Forelimb muscle (tissue), 1 donor: ENCODE results near the gene ZBTB18. TPM values are rescaled to one million over a fixed set of nuclear protein-coding genes. Genes with fewer than 3 reads are reported as not detected.

ENCODE experiments used
- DNase-seq: peaks from one replicate; pipeline ENCODE4 v3.0.0-alpha.2; 2013; ENCODE audit warnings: low read depth
- polyA plus RNA-seq: library from polyadenylated mRNA; unstranded; fragments of 120-200 nt; gene quantifications from one replicate; pipeline ENCODE4 v1.2.1, GENCODE V29; 2013; ENCODE audit not compliant: insufficient read length

Gene ZBTB18
- polyA plus RNA-seq, 1 donor = 92.2 TPM

- no peak for DNase-seq
Measured at GRCh38 chr1:244088161-244088560, 37.1 kb downstream of the ZBTB18 start.

- no peak for DNase-seq
Measured at GRCh38 chr1:244089561-244089960, 38.5 kb downstream of the ZBTB18 start.

GRCh38 chr1:244090645-244091044 is 39.6 kb downstream of the ZBTB18 start:
- no peak for DNase-seq

GRCh38 chr1:244092293-244092963 is 41.3 kb downstream of the ZBTB18 start:
- no peak for DNase-seq

GRCh38 chr1:244092964-244093638 is 42.0 kb downstream of the ZBTB18 start:
- no peak for DNase-seq

GRCh38 chr1:244094880-244095528 is 43.9 kb downstream of the ZBTB18 start:
- DNase-seq = no peak

GRCh38 chr1:244095529-244095911 is 44.4 kb downstream of the ZBTB18 start:
- DNase-seq = no peak

GRCh38 chr1:244096066-244096610 is 45.1 kb downstream of the ZBTB18 start:
- no peak for DNase-seq

- no peak for DNase-seq
Measured at GRCh38 chr1:244096691-244097090, 45.6 kb downstream of the ZBTB18 start.

GRCh38 chr1:244097523-244098405 is 46.7 kb downstream of the ZBTB18 start:
- no peak for DNase-seq

GRCh38 chr1:244099258-244099930 is 48.3 kb downstream of the ZBTB18 start:
- DNase-seq = no peak

- DNase-seq = no peak
Measured at GRCh38 chr1:244100276-244100675, 49.2 kb downstream of the ZBTB18 start.

GRCh38 chr1:244100704-244101453 is 49.8 kb downstream of the ZBTB18 start:
- no peak for DNase-seq

- DNase-seq = no peak
Measured at GRCh38 chr1:244102046-244102445, 51.0 kb downstream of the ZBTB18 start.

GRCh38 chr1:244102468-244102867 is 51.4 kb downstream of the ZBTB18 start:
- no peak for DNase-seq

GRCh38 chr1:244104309-244105060 is 53.4 kb downstream of the ZBTB18 start:
- DNase-seq = no peak

- no peak for DNase-seq
Measured at GRCh38 chr1:244106176-244106575, 55.1 kb downstream of the ZBTB18 start.
